Skeletal muscle satellite cell (primary cell): Measurements from ENCODE around the gene BOC.
A peak's percentile ranks its signal among the peaks of the same experiment; 100 is the strongest.

Experiments used
- H3K27me3 ChIP-seq: 2 replicates; pipeline ENCODE4 v1.7.0; 2013; ENCODE audit warnings: low read length; ENCODE audit not compliant: control insufficient read depth, insufficient read depth
- H3K36me3 ChIP-seq: 2 replicates; pipeline ENCODE4 v1.7.0; 2013; ENCODE audit warnings: mild to moderate bottlenecking, control low read depth, low read length; ENCODE audit not compliant: insufficient read depth
- H3K4me1 ChIP-seq: 2 replicates; pipeline ENCODE4 v1.7.0; 2013; ENCODE audit warnings: low read length; ENCODE audit not compliant: control insufficient read depth, insufficient read depth
- H3K4me2 ChIP-seq: 2 replicates; pipeline ENCODE4 v1.7.0; 2013; ENCODE audit warnings: mild to moderate bottlenecking, low read length
- H3K4me3 ChIP-seq: 2 replicates; pipeline ENCODE4 v1.7.0; 2013; ENCODE audit warnings: low read length
- H3K9ac ChIP-seq: 2 replicates; pipeline ENCODE4 v1.7.0; 2013; ENCODE audit warnings: mild to moderate bottlenecking, low read depth, low read length, moderate library complexity
- H3K9me3 ChIP-seq: replicated peaks from 2 replicates; pipeline ENCODE4 v1.7.0; 2013; ENCODE audit warnings: mild to moderate bottlenecking, control low read depth, low read length

The BOC gene

DNA sequence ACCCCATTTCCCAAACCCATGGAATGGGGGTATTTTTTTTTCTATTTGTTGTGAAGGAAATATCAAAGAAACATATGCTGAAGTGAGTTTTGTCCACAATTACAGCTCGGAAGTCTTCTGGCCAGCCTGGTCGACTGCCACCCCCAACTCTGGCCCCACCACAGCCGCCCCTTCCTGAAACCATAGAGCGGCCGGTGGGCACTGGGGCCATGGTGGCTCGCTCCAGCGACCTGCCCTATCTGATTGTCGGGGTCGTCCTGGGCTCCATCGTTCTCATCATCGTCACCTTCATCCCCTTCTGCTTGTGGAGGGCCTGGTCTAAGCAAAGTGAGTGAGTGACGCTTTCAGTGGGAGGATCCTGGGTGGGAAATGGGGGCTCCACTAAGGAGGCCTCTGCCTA is 71.9 kb downstream of the BOC start:
- Histone ChIP-seq H3K4me1 (peaks cover 19% of the 10 kb centered on the region), H3K36me3 (no peaks in the 10 kb centered on the region), H3K9me3 (no peaks in the 10 kb centered on the region), H3K4me2 (no peak overlapping the region), H3K27me3 (peaks cover 7% of the 10 kb centered on the region), H3K4me3 (no peak overlapping the region), H3K9ac (no peak overlapping the region)

DNA sequence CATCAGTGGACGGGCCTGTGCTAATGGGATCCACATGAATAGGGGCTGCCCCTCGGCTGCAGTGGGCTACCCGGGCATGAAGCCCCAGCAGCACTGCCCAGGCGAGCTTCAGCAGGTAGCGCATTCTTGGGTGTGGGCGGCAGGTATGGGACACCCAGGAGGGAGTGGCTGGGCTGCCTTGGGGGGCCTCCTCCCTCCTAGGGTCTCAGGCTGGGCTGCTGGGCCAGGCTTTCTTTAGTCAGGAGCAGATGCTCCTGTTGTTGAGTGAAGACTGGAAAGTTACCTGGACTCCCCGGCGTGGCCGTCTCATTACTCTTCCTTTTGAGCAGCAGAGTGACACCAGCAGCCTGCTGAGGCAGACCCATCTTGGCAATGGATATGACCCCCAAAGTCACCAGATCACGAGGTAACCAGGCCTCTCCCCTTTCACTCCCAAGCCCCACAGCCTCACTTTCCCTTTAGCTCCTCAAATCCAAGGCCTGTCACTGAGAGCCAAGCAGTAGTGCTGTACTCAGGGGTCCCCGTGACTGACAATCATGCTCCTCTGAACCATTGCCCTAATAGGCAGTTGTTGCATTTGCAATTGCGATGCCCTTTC is 73.2 kb downstream of the BOC start:
- H3K4me3 ChIP-seq: no peak overlapping the region
- H3K27me3 ChIP-seq: peaks cover 7% of the 10 kb centered on the region
- peaks cover 19% of the 10 kb centered on the region for H3K4me1 ChIP-seq
- H3K9ac ChIP-seq: no peak overlapping the region
- no peaks in the 10 kb centered on the region for H3K36me3 ChIP-seq
- no peak overlapping the region for H3K4me2 ChIP-seq
- H3K9me3 ChIP-seq: no peaks in the 10 kb centered on the region

DNA sequence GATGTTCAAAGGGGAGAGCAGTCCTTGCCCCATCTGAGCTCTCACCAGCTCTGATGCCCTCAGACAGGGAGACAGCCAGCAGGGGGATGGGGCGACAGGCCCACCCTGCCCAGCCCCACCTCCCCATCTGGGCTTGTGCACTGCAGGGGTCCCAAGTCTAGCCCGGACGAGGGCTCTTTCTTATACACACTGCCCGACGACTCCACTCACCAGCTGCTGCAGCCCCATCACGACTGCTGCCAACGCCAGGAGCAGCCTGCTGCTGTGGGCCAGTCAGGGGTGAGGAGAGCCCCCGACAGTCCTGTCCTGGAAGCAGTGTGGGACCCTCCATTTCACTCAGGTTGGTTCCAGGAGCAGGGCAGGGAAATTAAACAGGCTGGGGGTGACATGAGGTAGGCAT is 73.9 kb downstream of the BOC start:
- H3K9me3 ChIP-seq: no peaks in the 10 kb centered on the region
- peaks cover 19% of the 10 kb centered on the region for H3K4me1 ChIP-seq
- H3K9ac ChIP-seq: no peak overlapping the region
- H3K36me3 ChIP-seq: no peaks in the 10 kb centered on the region
- no peak overlapping the region for H3K4me3 ChIP-seq
- peaks cover 7% of the 10 kb centered on the region for H3K27me3 ChIP-seq
- no peak overlapping the region for H3K4me2 ChIP-seq

DNA sequence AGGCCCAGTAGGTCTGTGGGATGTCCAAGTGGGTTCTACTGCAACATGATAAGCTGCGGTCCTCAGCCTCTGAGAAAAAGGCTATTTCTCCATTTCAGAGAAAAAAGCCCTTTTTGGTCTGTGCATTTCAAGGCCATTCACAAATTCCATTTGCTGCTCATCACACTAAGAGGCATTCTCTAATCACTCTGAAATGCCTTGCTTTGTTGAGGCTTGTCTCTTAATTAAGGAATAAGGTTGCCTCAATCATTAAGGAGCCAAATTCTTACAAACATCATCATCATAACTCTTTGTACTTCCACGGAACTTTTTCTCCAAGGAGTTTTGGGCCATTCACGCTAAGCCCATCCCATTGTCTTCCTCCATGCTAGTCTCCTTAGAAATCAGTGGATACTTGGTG is 74.4 kb downstream of the BOC start:
- Histone ChIP-seq H3K9ac (no peak overlapping the region), H3K4me1 (peaks cover 19% of the 10 kb centered on the region), H3K9me3 (no peaks in the 10 kb centered on the region), H3K4me3 (no peak overlapping the region), H3K27me3 (peaks cover 7% of the 10 kb centered on the region), H3K36me3 (no peaks in the 10 kb centered on the region), H3K4me2 (no peak overlapping the region)

DNA sequence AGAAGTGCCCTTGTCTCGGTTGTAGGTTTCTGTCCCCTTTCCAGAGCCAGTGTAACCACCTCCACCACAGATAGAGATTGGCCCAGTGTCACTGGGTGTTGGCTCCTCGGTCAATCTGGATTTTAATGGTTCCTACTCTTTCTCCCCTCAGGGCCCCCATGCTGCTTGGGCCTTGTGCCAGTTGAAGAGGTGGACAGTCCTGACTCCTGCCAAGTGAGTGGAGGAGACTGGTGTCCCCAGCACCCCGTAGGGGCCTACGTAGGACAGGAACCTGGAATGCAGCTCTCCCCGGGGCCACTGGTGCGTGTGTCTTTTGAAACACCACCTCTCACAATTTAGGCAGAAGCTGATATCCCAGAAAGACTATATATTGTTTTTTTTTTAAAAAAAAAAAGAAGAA is 75.2 kb downstream of the BOC start:
- Histone ChIP-seq H3K27me3 (peaks cover 7% of the 10 kb centered on the region), H3K9me3 (no peaks in the 10 kb centered on the region), H3K4me3 (no peak overlapping the region), H3K4me2 (no peak overlapping the region), H3K4me1 (peaks cover 19% of the 10 kb centered on the region), H3K9ac (no peak overlapping the region), H3K36me3 (no peaks in the 10 kb centered on the region)

DNA sequence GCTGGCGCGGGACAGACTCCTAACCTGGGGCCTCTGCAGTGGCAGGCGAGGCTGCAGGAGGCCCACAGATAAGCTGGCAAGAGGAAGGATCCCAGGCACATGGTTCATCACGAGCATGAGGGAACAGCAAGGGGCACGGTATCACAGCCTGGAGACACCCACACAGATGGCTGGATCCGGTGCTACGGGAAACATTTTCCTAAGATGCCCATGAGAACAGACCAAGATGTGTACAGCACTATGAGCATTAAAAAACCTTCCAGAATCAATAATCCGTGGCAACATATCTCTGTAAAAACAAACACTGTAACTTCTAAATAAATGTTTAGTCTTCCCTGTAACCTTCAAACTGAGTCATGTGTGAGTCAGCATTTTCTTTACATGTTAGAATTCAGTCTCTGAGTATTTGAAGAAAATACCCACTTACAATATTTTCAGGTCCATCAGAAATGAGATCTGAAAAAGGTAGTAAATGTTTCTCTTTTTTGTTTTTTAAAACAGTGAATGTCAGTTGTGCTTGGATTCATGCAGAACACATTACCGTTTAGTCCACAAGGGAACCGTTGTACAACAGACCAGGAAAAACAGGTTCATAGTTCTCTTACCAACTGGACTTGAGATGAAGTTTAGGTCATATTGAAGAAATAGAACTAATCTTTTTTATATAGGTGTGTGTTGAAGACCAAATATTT is 75.9 kb downstream of the BOC start:
- H3K4me2 ChIP-seq: peak overlapping the region; percentile 47
- no peaks in the 10 kb centered on the region for H3K9me3 ChIP-seq
- H3K9ac ChIP-seq: peak overlapping the region; percentile 22
- peaks cover under 1% of the 10 kb centered on the region for H3K27me3 ChIP-seq
- H3K36me3 ChIP-seq: no peaks in the 10 kb centered on the region
- H3K4me1 ChIP-seq: peaks cover 19% of the 10 kb centered on the region
- H3K4me3 ChIP-seq: no peak overlapping the region

DNA sequence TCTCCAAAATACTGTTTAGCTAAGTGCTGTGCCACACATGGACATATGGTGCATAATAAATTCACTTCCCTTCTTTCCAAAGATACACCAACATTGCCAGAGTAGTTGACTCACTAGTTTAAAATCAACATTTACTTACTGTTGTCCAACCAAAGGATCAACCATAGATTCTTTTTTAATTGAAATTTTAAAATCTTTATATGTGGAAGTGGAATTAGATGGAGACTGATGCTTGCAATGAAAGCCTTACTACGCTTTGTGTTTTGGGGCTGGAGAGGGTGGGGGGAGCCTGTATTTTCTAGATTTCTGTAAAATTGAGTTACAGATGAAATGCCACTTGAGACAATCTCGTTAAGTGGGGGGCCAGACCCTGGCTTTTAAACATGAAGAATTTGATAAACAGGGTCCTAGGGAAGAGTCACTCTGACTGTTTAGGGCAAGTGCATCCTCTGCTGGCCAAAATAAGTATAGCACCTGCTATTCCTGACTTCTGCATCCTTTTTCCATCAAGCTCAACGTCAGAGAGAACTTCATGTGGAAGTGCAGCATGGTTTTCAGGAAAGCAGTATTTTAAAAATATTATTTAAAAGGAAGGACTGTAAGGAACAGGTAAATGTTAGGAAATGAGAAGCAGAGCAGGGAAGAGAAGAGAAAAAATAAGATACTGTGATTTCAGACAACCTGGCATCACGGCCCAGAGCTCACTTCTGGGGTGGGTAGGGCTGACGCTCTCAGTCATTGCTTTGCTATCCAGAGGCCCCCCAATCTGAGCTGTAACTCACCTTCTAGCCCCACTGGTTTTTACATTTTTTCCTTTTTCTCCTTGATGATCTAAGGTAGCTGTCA is 76.7 kb downstream of the BOC start:
- H3K9me3 ChIP-seq: no peaks in the 10 kb centered on the region
- no peaks in the 10 kb centered on the region for H3K36me3 ChIP-seq
- no peak overlapping the region for H3K4me3 ChIP-seq
- H3K4me2 ChIP-seq: peak overlapping the region; percentile 47
- H3K4me1 ChIP-seq: peaks cover 19% of the 10 kb centered on the region
- no peaks in the 10 kb centered on the region for H3K27me3 ChIP-seq
- peak overlapping the region; percentile 22 for H3K9ac ChIP-seq

DNA sequence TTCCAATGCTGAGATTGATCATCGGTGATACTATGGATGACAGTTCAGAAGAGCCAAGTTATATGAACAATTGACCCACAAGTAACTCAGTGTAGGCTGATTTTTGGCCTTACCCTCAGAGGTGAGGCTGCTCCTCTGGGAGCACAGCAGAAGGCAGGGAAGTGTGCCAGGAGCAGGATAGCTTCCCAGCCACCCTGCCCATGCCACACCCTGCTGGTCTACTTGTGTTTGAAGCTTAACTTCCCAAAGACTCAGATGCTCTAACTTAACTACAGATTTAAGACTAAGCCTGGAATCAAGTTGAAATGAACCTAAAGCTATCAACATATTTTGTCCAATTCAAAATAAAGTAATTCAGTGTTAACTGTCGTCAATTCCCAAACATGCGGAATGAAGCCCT is 77.5 kb downstream of the BOC start:
- Histone ChIP-seq H3K4me2 (no peak overlapping the region), H3K9me3 (no peaks in the 10 kb centered on the region), H3K9ac (no peak overlapping the region), H3K4me1 (peaks cover 19% of the 10 kb centered on the region), H3K4me3 (no peak overlapping the region), H3K27me3 (no peaks in the 10 kb centered on the region), H3K36me3 (peaks cover 3% of the 10 kb centered on the region)

DNA sequence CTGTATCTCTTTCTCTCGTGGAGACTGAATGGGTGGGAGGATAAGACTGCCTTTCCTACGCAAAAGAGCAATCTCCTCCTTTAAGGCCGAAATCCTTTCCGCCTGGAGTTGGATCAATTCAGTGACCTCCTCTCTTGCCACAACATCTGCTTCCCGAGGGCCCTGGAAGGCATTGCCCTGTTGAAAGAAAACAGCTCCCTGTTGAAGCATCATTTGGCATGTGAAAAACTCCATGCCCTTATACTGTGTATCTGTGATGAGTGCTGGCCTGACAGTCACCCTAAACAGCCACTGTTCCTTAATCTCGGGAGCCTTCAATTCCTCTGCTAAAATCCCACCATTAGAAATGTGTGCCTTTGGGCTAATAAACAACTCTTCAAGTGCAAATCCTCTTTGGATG is 80.2 kb downstream of the BOC start:
- peaks cover 15% of the 10 kb centered on the region for H3K4me1 ChIP-seq
- H3K9me3 ChIP-seq: no peaks in the 10 kb centered on the region
- peaks cover 3% of the 10 kb centered on the region for H3K36me3 ChIP-seq
- H3K9ac ChIP-seq: no peak overlapping the region
- no peak overlapping the region for H3K4me2 ChIP-seq
- H3K4me3 ChIP-seq: no peak overlapping the region
- H3K27me3 ChIP-seq: no peaks in the 10 kb centered on the region

DNA sequence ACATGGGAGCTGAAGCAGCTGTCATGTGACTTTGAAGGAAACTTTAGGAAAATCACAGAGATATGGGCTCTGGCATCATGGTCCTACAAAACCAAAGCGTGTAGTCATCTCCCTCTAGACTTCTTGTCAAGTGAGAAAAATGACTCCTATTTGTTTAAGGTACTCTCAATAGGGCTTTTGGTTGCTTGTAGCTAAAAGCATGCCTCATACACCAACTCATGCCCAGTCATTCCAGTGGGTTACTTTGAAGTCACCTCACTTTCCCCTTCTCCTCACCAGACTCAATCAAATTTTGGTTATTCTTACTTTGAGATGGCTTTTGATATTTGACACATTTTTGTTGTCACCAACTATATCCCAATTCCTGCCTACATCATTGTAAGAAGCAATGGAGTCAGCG is 81.6 kb downstream of the BOC start:
- no peaks in the 10 kb centered on the region for H3K9me3 ChIP-seq
- H3K27me3 ChIP-seq: no peaks in the 10 kb centered on the region
- no peak overlapping the region for H3K4me2 ChIP-seq
- peaks cover 3% of the 10 kb centered on the region for H3K36me3 ChIP-seq
- H3K9ac ChIP-seq: no peak overlapping the region
- H3K4me3 ChIP-seq: no peak overlapping the region
- peaks cover 1% of the 10 kb centered on the region for H3K4me1 ChIP-seq

DNA sequence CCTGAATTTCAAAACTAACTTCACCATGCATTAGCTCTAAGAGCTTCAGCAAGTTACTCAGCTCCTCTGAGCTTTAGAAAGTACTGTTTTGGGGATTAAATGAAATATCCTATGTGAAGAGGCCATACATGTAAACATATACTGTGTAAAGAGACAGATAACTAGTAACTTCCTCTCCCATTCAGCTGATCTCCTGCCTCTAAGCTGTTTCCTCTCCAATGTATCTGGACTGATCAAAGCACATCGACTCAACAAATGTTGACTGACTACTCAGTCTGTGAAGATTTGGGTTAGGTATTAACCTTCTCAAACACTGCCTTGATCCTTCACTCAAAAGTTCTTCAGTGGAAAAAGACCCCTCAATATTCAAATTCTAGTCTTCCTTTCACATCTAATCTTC is 82.0 kb downstream of the BOC start:
- no peak overlapping the region for H3K9ac ChIP-seq
- H3K4me1 ChIP-seq: no peaks in the 10 kb centered on the region
- H3K4me3 ChIP-seq: no peak overlapping the region
- no peaks in the 10 kb centered on the region for H3K27me3 ChIP-seq
- peaks cover 3% of the 10 kb centered on the region for H3K36me3 ChIP-seq
- no peak overlapping the region for H3K4me2 ChIP-seq
- H3K9me3 ChIP-seq: no peaks in the 10 kb centered on the region
